ENCODE results near the gene BARD1.

DNA sequence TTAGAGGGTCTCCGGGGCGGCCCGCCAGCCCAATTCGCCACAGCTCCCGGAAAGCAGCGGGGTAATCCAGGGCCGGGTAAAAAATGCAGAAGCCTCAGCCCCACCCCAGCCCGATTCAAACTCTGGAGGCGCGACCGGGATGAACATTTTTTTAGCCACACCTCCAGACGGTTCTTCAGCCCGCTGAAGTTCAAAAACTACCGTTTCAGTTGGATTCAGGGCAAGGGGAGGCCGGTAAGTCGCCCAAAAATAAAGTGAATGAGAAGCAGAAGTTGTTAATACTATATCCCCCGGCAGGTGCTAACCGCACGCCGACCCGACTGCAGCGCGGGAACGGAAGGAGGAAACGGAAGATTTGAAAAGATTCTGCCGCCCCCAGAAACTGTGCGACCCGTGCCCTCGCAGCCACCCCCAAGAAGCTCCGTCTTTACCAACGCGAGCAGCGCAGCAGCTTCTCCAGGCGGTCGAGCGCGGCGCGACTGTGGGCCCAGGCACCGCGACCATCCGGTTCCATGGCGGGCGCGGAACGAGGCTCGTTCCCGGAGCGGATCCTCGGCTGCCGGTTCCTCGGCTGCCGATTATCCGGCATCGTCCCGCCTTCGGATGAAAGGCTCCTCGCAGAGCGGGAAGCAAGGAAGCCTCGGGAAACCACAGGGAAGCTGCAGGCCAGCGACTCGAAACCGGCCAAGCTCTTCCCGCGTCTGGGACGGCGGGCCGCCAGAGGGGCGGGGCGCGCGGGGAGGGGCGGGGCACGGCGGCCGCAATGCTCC is at the start of gene BARD1:
- TF ChIP-seq POLR2AphosphoS5 (IDR thresholded peaks at IDR 0.05) (peak; percentile 15 to 69), POLR2A (IDR thresholded peaks at IDR 0.05) (peak in 2 of 4 donors; percentile 12 to 31)

All from upper lobe of left lung (tissue), 4 donors.